ENCODE measurements around the gene CCP110.

CCP110 gene

GRCh38 chr16:19507867-19508266 lies 15.9 kb upstream of the CCP110 start:
- Histone ChIP-seq H3K9ac (ENCODE audit: low read length) (no peak overlapping the region), H3K4me1 (ENCODE audit: control insufficient read depth in 1 of 2, insufficient read depth in 2 of 2, low read length in 2 of 2) (no peaks in the 10 kb centered on the region), H4K12ac (ENCODE audit: low read depth, low read length) (no peak overlapping the region), H4K91ac (ENCODE audit: low read depth, low read length) (no peak overlapping the region), H4K8ac (ENCODE audit: low read depth, low read length) (no peak overlapping the region), H3K79me1 (ENCODE audit: low read length) (no peaks in the 10 kb centered on the region), H3K4me2 (ENCODE audit: low read length) (no peak overlapping the region), H3K4me3 (ENCODE audit: low read depth, low read length) (no peak overlapping the region), H3K14ac (ENCODE audit: low read length) (no peak overlapping the region), H3K27ac (ENCODE audit: low read depth, low read length) (no peak overlapping the region), H3K23ac (ENCODE audit: low read length) (no peak overlapping the region), H2AK5ac (ENCODE audit: low read length) (no peak overlapping the region), H3K4ac (ENCODE audit: low read depth, low read length) (no peak overlapping the region), H2BK120ac (ENCODE audit: insufficient read depth, low read length, poor library complexity) (no peak overlapping the region), H3K9me3 (ENCODE audit: insufficient read depth, low read depth, low read length) (no peaks in the 10 kb centered on the region), H3K36me3 (ENCODE audit: control insufficient read depth in 1 of 2, insufficient read depth in 2 of 2, low read length in 2 of 2) (peaks cover 8 to 13% of the 10 kb centered on the region in 2 experiments), H2BK12ac (ENCODE audit: low read length) (no peak overlapping the region), H3K18ac (ENCODE audit: low read length) (no peak overlapping the region), H2BK5ac (ENCODE audit: low read depth, low read length, poor library complexity) (no peak overlapping the region), H3K79me2 (ENCODE audit: control insufficient read depth, insufficient read depth, low read length, poor library complexity) (no peaks in the 10 kb centered on the region), H3K27me3 (ENCODE audit: insufficient read depth, low read length) (no peaks in the 10 kb centered on the region), H2AFZ (ENCODE audit: insufficient read depth, low read length, poor library complexity) (no peak overlapping the region)
- peak; percentile 56 to 75 for DNase-seq
- WGBS (ENCODE audit: extremely low coverage, insufficient coverage, insufficient read length), result no CpG with 5 or more reads among the region's 2 CpGs

GRCh38 chr16:19512297-19512696 lies 11.4 kb upstream of the CCP110 start:
- Histone ChIP-seq H3K79me2 (ENCODE audit: control insufficient read depth, insufficient read depth, low read length, poor library complexity) (no peaks in the 10 kb centered on the region), H2AK5ac (ENCODE audit: low read length) (no peak overlapping the region), H4K12ac (ENCODE audit: low read depth, low read length) (no peak overlapping the region), H3K27me3 (ENCODE audit: insufficient read depth, low read length) (no peaks in the 10 kb centered on the region), H3K9ac (ENCODE audit: low read length) (no peak overlapping the region), H3K4ac (ENCODE audit: low read depth, low read length) (no peak overlapping the region), H2BK12ac (ENCODE audit: low read length) (no peak overlapping the region), H2BK120ac (ENCODE audit: insufficient read depth, low read length, poor library complexity) (no peak overlapping the region), H3K79me1 (ENCODE audit: low read length) (no peaks in the 10 kb centered on the region), H3K4me2 (ENCODE audit: low read length) (no peak overlapping the region), H3K36me3 (ENCODE audit: control insufficient read depth in 1 of 2, insufficient read depth in 2 of 2, low read length in 2 of 2) (peaks cover 2 to 9% of the 10 kb centered on the region in 2 experiments), H3K18ac (ENCODE audit: low read length) (no peak overlapping the region), H3K27ac (ENCODE audit: low read depth, low read length) (no peak overlapping the region), H3K23ac (ENCODE audit: low read length) (no peak overlapping the region), H3K14ac (ENCODE audit: low read length) (no peak overlapping the region), H2AFZ (ENCODE audit: insufficient read depth, low read length, poor library complexity) (no peak overlapping the region), H3K4me3 (ENCODE audit: low read depth, low read length) (no peak overlapping the region), H4K91ac (ENCODE audit: low read depth, low read length) (no peak overlapping the region), H2BK5ac (ENCODE audit: low read depth, low read length, poor library complexity) (no peak overlapping the region), H4K8ac (ENCODE audit: low read depth, low read length) (no peak overlapping the region), H3K4me1 (ENCODE audit: control insufficient read depth in 1 of 2, insufficient read depth in 2 of 2, low read length in 2 of 2) (no peaks in the 10 kb centered on the region), H3K9me3 (ENCODE audit: insufficient read depth, low read depth, low read length) (no peaks in the 10 kb centered on the region)
- no peak for DNase-seq

GRCh38 chr16:19513377-19514053 lies 10.2 kb upstream of the CCP110 start:
- no CpG with 5 or more reads among the region's 4 CpGs for WGBS (ENCODE audit: extremely low coverage, insufficient coverage, insufficient read length)
- Histone ChIP-seq H2AK5ac (ENCODE audit: low read length) (no peak overlapping the region), H3K27me3 (ENCODE audit: insufficient read depth, low read length) (no peaks in the 10 kb centered on the region)

GRCh38 chr16:19515757-19516156 lies 8.0 kb upstream of the CCP110 start:
- H3K9me3 ChIP-seq (ENCODE audit: insufficient read depth, low read depth, low read length), result no peaks in the 10 kb centered on the region
- no peak overlapping the region for H3K18ac ChIP-seq (ENCODE audit: low read length)
- no peak for DNase-seq
- H3K4ac ChIP-seq (ENCODE audit: low read depth, low read length), result no peak overlapping the region
- H4K8ac ChIP-seq (ENCODE audit: low read depth, low read length), result no peak overlapping the region
- no peak overlapping the region for H3K4me2 ChIP-seq (ENCODE audit: low read length)
- no peak overlapping the region for H3K27ac ChIP-seq (ENCODE audit: low read depth, low read length)
- no peak overlapping the region for H3K9ac ChIP-seq (ENCODE audit: low read length)
- H3K14ac ChIP-seq (ENCODE audit: low read length), result no peak overlapping the region
- no peak overlapping the region for H2BK5ac ChIP-seq (ENCODE audit: low read depth, low read length, poor library complexity)
- H2BK120ac ChIP-seq (ENCODE audit: insufficient read depth, low read length, poor library complexity), result no peak overlapping the region
- H3K79me1 ChIP-seq (ENCODE audit: low read length), result no peaks in the 10 kb centered on the region
- no peaks in the 10 kb centered on the region for H3K4me1 ChIP-seq (ENCODE audit: control insufficient read depth in 1 of 2, insufficient read depth in 2 of 2, low read length in 2 of 2)
- H3K27me3 ChIP-seq (ENCODE audit: insufficient read depth, low read length), result no peaks in the 10 kb centered on the region
- H3K23ac ChIP-seq (ENCODE audit: low read length), result no peak overlapping the region
- no CpG with 5 or more reads among the region's 2 CpGs for WGBS (ENCODE audit: extremely low coverage, insufficient coverage, insufficient read length)
- H2AK5ac ChIP-seq (ENCODE audit: low read length), result no peak overlapping the region
- no peak overlapping the region for H4K91ac ChIP-seq (ENCODE audit: low read depth, low read length)
- H4K12ac ChIP-seq (ENCODE audit: low read depth, low read length), result no peak overlapping the region
- H3K79me2 ChIP-seq (ENCODE audit: control insufficient read depth, insufficient read depth, low read length, poor library complexity), result peaks cover 2% of the 10 kb centered on the region
- H2BK12ac ChIP-seq (ENCODE audit: low read length), result no peak overlapping the region
- H3K4me3 ChIP-seq (ENCODE audit: low read depth, low read length), result no peak overlapping the region
- peaks cover 0 to 7% of the 10 kb centered on the region in 2 experiments for H3K36me3 ChIP-seq (ENCODE audit: control insufficient read depth in 1 of 2, insufficient read depth in 2 of 2, low read length in 2 of 2)
- H2AFZ ChIP-seq (ENCODE audit: insufficient read depth, low read length, poor library complexity), result no peak overlapping the region

More at GRCh38 chr16:19513377-19514053, 10.2 kb upstream of the CCP110 start:
- DNase-seq, result no peak
- H3K79me1 ChIP-seq (ENCODE audit: low read length), result no peaks in the 10 kb centered on the region
- H3K27ac ChIP-seq (ENCODE audit: low read depth, low read length), result no peak overlapping the region
- no peak overlapping the region for H3K4me3 ChIP-seq (ENCODE audit: low read depth, low read length)
- no peak overlapping the region for H3K4me2 ChIP-seq (ENCODE audit: low read length)
- H4K91ac ChIP-seq (ENCODE audit: low read depth, low read length), result no peak overlapping the region
- no peaks in the 10 kb centered on the region for H3K9me3 ChIP-seq (ENCODE audit: insufficient read depth, low read depth, low read length)
- H3K4ac ChIP-seq (ENCODE audit: low read depth, low read length), result no peak overlapping the region
- H3K36me3 ChIP-seq (ENCODE audit: control insufficient read depth in 1 of 2, insufficient read depth in 2 of 2, low read length in 2 of 2), result peaks cover 2 to 9% of the 10 kb centered on the region in 2 experiments
- no peak overlapping the region for H4K12ac ChIP-seq (ENCODE audit: low read depth, low read length)
- H2BK120ac ChIP-seq (ENCODE audit: insufficient read depth, low read length, poor library complexity), result no peak overlapping the region
- no peak overlapping the region for H2BK12ac ChIP-seq (ENCODE audit: low read length)
- H4K8ac ChIP-seq (ENCODE audit: low read depth, low read length), result no peak overlapping the region
- no peak overlapping the region for H3K23ac ChIP-seq (ENCODE audit: low read length)
- no peaks in the 10 kb centered on the region for H3K4me1 ChIP-seq (ENCODE audit: control insufficient read depth in 1 of 2, insufficient read depth in 2 of 2, low read length in 2 of 2)
- no peak overlapping the region for H2BK5ac ChIP-seq (ENCODE audit: low read depth, low read length, poor library complexity)
- H3K14ac ChIP-seq (ENCODE audit: low read length), result no peak overlapping the region
- no peak overlapping the region for H2AFZ ChIP-seq (ENCODE audit: insufficient read depth, low read length, poor library complexity)
- no peak overlapping the region for H3K18ac ChIP-seq (ENCODE audit: low read length)
- no peak overlapping the region for H3K9ac ChIP-seq (ENCODE audit: low read length)
- no peaks in the 10 kb centered on the region for H3K79me2 ChIP-seq (ENCODE audit: control insufficient read depth, insufficient read depth, low read length, poor library complexity)
